Heart right ventricle (tissue), 16 donors: ENCODE data around the gene LHB. TPM values are rescaled to one million over a fixed set of nuclear protein-coding genes. Genes with fewer than 3 reads are reported as not detected.
A peak's percentile ranks its signal among the peaks of the same experiment; 100 is the strongest.

Experiments
- ATAC-seq, 8 donors: fragments of 200-7000 bp; cut with Tn5 transposase; one replicate each; pipeline ENCODE4 v1.9.1; 2020; ENCODE audit warnings: mild to moderate bottlenecking in 8 of 8, moderate library complexity in 8 of 8, moderate number of reproducible peaks in 1 of 8
- DNase-seq, 2 donors: peaks; one replicate each; pipeline ENCODE4 v3.0.0-alpha.2; 2020
- H3K27ac ChIP-seq, 10 donors: fragments of 200-600 bp; sonication (generic) in 2 of 10; one replicate each; pipeline versions ENCODE4 v1.5.0 to v1.8.0; 2020 to 2022; ENCODE audit warnings: mild to moderate bottlenecking in 3 of 10
- H3K27me3 ChIP-seq, 7 donors: fragments of 200-600 bp; one replicate each; pipeline ENCODE4 v1.8.0; 2021 to 2022; ENCODE audit warnings: mild to moderate bottlenecking in 2 of 7
- H3K36me3 ChIP-seq, 9 donors: fragments of 200-600 bp; sonication (generic) in 1 of 9; one replicate each; pipeline versions ENCODE4 v1.5.0 to v1.8.0; 2020 to 2022; ENCODE audit warnings: mild to moderate bottlenecking in 2 of 9
- H3K4me1 ChIP-seq, 9 donors: fragments of 200-600 bp; sonication (generic) in 1 of 9; one replicate each; pipeline versions ENCODE4 v1.5.0 to v1.8.0; 2020 to 2022; ENCODE audit warnings: mild to moderate bottlenecking in 4 of 9
- H3K4me3 ChIP-seq, 10 donors: fragments of 200-600 bp; sonication (generic) in 2 of 10; one replicate each; pipeline versions ENCODE4 v1.5.0 to v1.8.0; 2020 to 2022; ENCODE audit warnings: mild to moderate bottlenecking in 7 of 10, moderate library complexity in 2 of 10
- H3K9me3 ChIP-seq, 11 donors: fragments of 200-600 bp in 10 of 11; sonication (generic) in 2 of 11; one replicate each; pipeline versions ENCODE4 v1.5.0 to v1.8.0; 2013 to 2022; ENCODE audit warnings: mild to moderate bottlenecking in 2 of 11, control low read depth in 1 of 11, moderate library complexity in 1 of 11
- CTCF ChIP-seq, 9 donors: fragments of 200-600 bp; sonication (generic) in 2 of 9; IDR thresholded peaks; one replicate each; pipeline versions ENCODE4 v1.5.0 to v1.8.0; 2021 to 2022; ENCODE audit warnings: antibody characterized with exemption in 9 of 9, mild to moderate bottlenecking in 5 of 9, moderate library complexity in 1 of 9
- WGBS, 2 donors: extraction: QIAGEN DNeasy Blood & Tissue Kit; methylation state at CpG; one replicate each; pipeline ENCODE4 v1.1.7; 2013; ENCODE audit warnings: inconsistent platforms in 1 of 2; 5-methylcytosine and 5-hydroxymethylcytosine counted together
- intact Hi-C, 10 donors: fragments of 100-400 bp; cut with DNase I; formaldehyde crosslinking; loops; one replicate each; pipeline versions ENCODE4 v1.11.1 to v1.14.2; 2022
- polyA plus RNA-seq, 2 donors: library from polyadenylated mRNA; stranded (reverse); fragments of 200-250 nt; gene quantifications; one replicate each; pipeline ENCODE4 v1.2.3, GENCODE V29; 2013
- total RNA-seq, 10 donors: library from RNA; stranded (reverse); fragmentation: NEBNext Ultra II Directional in 3 of 10; extraction: Animal tissue kit (Norgen Biotek cat#: 25700) in 3 of 10; gene quantifications; one replicate each; pipeline versions ENCODE4 v1.2.1 to v1.2.4, GENCODE V29; 2021 to 2023
- donor health status: Arrhythmogenic right ventricular cardiomyopathy.
- donor health status: ischemic (EF 13 %, LVEDD 7.1; RV severe dilation, severe dysfunction).
- donor health status: healthy with polysubstance abuse.
- donor health status: DM: no; HTN: yes; CAD: no.
- donor health status: DM: no; HTN: no; CAD: no.
- donor health status: ischemic (EF 25% LVEDD 6.9; RV normal size, moderate dysfunction).
- donor health status: ischemic (EF 25% LVEDD 5.7; RV mildly dilated, moderate dysfunction).
- donor health status: healthy.
- donor health status: DM: yes; HTN: yes; CAD: no.
- donor health status: Ischemic cardiomyopathy.
- donor health status: ischemic (EF 35%, LVEDD 5.7; RV mildly dilated, moderate dysfunction).
- donor health status: nonischemic (EF 11% LVEDD 7.7; RV severe dilation, severe dysfunction).
- donor health status: DM: yes; HTN: yes; CAD: no.
- donor health status: PGD.
- donor health status: ischemic (EF 29% LVEDD 5.4; RV normal size, mild dysfunction).
- donor health status: nonischemic (EF 23%, LVEDD 6.1; RV moderate dilation, normal function).

LHB gene
- total and polyA plus RNA-seq, 12 donors = not detected

GRCh38 chr19:49014123-49014869 is 2.6 kb downstream of the LHB start:
- 92 to 95% methylated on average over 32 of the region's 32 CpGs for WGBS, 2 donors
- H3K27ac ChIP-seq = no peak overlapping the region
- peaks cover 0 to 20% (median 9%) of the 10 kb centered on the region in 7 donors for H3K27me3 ChIP-seq
- no peak for DNase-seq
- peaks cover 0 to 67% (median 21%) of the 10 kb centered on the region in 9 donors for H3K36me3 ChIP-seq
- no peaks in the 10 kb centered on the region for H3K9me3 ChIP-seq
- intact Hi-C loops = no loop called here
- TF ChIP-seq CTCF (IDR thresholded peaks at IDR 0.05) = no peak
- H3K4me1 ChIP-seq = peaks cover 0 to 23% (median 18%) of the 10 kb centered on the region in 9 donors
- no peak for ATAC-seq
- no peak overlapping the region for H3K4me3 ChIP-seq

- ATAC-seq (no peak), DNase-seq (no peak)
- WGBS, 2 donors = 91 to 93% methylated on average over 17 of the region's 17 CpGs
- TF ChIP-seq CTCF (IDR thresholded peaks at IDR 0.05) = no peak
- H3K36me3 ChIP-seq = peaks cover 0 to 96% (median 35%) of the 10 kb centered on the region in 9 donors
- no peaks in the 10 kb centered on the region for H3K9me3 ChIP-seq
- no peaks in the 10 kb centered on the region for H3K4me1 ChIP-seq
- no peak overlapping the region for H3K27ac ChIP-seq
- no peaks in the 10 kb centered on the region for H3K27me3 ChIP-seq
- intact Hi-C loops = no loop called here
- no peak overlapping the region for H3K4me3 ChIP-seq
These were observed 5.7 kb downstream of the LHB start for GRCh38 chr19:49011194-49011593.

- ATAC-seq (no peak), DNase-seq (no peak)
- WGBS, 2 donors = 92 to 93% methylated on average over 18 of the region's 18 CpGs
- intact Hi-C loops = no loop called here
- Histone ChIP-seq H3K4me1 (no peaks in the 10 kb centered on the region), H3K4me3 (no peak overlapping the region), H3K36me3 (peaks cover 0 to 96% (median 35%) of the 10 kb centered on the region in 9 donors), H3K27ac (no peak overlapping the region), H3K27me3 (no peaks in the 10 kb centered on the region), H3K9me3 (no peaks in the 10 kb centered on the region)
- no peak for TF ChIP-seq CTCF (IDR thresholded peaks at IDR 0.05)
These were observed 6.4 kb downstream of the LHB start for GRCh38 chr19:49010453-49010852.

GRCh38 chr19:49009828-49010227 is 7.1 kb downstream of the LHB start:
- no peaks in the 10 kb centered on the region for H3K9me3 ChIP-seq
- H3K27ac ChIP-seq = no peak overlapping the region
- ATAC-seq = peak in 2 of 8 donors; percentile 7
- peaks cover 0 to 96% (median 41%) of the 10 kb centered on the region in 9 donors for H3K36me3 ChIP-seq
- H3K4me1 ChIP-seq = no peaks in the 10 kb centered on the region
- no peaks in the 10 kb centered on the region for H3K27me3 ChIP-seq
- TF ChIP-seq CTCF (IDR thresholded peaks at IDR 0.05) = no peak
- 98% methylated on average over 18 of the region's 18 CpGs for WGBS, 2 donors
- intact Hi-C loops = no loop called here
- no peak overlapping the region for H3K4me3 ChIP-seq
- no peak for DNase-seq
